Subcutaneous abdominal adipose tissue (tissue), 5 donors: ENCODE results near the gene TAGLN.
A peak's percentile ranks its signal among the peaks of the same experiment; 100 is the strongest.

Experiments used
- H3K27ac ChIP-seq: one replicate; pipeline ENCODE4 v1.7.0; 2013; ENCODE audit warnings: low read depth, mild to moderate bottlenecking, inconsistent platforms, low read length, moderate library complexity
- H3K27me3 ChIP-seq, 5 donors: one replicate each; pipeline ENCODE4 v1.7.0; 2013; ENCODE audit warnings: low read length in 5 of 5, inconsistent platforms in 1 of 5; ENCODE audit not compliant: control insufficient read depth in 5 of 5, insufficient read depth in 4 of 5
- H3K36me3 ChIP-seq, 5 donors: one replicate each; pipeline ENCODE4 v1.7.0; 2013; ENCODE audit warnings: low read length in 5 of 5; ENCODE audit not compliant: control insufficient read depth in 5 of 5, insufficient read depth in 5 of 5
- H3K4me1 ChIP-seq, 5 donors: one replicate each; pipeline ENCODE4 v1.7.0; 2013; ENCODE audit warnings: low read length in 5 of 5, mild to moderate bottlenecking in 3 of 5, moderate library complexity in 1 of 5; ENCODE audit not compliant: control insufficient read depth in 5 of 5, insufficient read depth in 5 of 5
- H3K4me3 ChIP-seq, 5 donors: one replicate each; pipeline ENCODE4 v1.7.0; 2013; ENCODE audit warnings: low read length in 5 of 5, low read depth in 1 of 5
- H3K9ac ChIP-seq, 5 donors: one replicate each; pipeline ENCODE4 v1.7.0; 2013; ENCODE audit warnings: low read length in 5 of 5, mild to moderate bottlenecking in 4 of 5, moderate library complexity in 3 of 5
- H3K9me3 ChIP-seq, 5 donors: one replicate each; pipeline ENCODE4 v1.7.0; 2013; ENCODE audit warnings: low read length in 5 of 5; ENCODE audit not compliant: control insufficient read depth in 5 of 5
- donor health status: healthy.
- donor health status: healthy.
- donor health status: healthy.
- donor health status: healthy.
- donor health status: healthy.

TAGLN gene

GRCh38 chr11:117229931-117230285 is 30.7 kb downstream of the TAGLN start:
- no peak overlapping the region for H3K4me3 ChIP-seq
- H3K36me3 ChIP-seq, result peaks cover 0 to 46% (median 38%) of the 10 kb centered on the region in 5 donors
- no peak overlapping the region for H3K9ac ChIP-seq
- peaks cover 5 to 32% (median 31%) of the 10 kb centered on the region in 5 donors for H3K4me1 ChIP-seq
- H3K9me3 ChIP-seq, result no peaks in the 10 kb centered on the region
- no peak overlapping the region for H3K27ac ChIP-seq
- no peaks in the 10 kb centered on the region for H3K27me3 ChIP-seq

GRCh38 chr11:117230286-117230961 is 31.3 kb downstream of the TAGLN start:
- peak overlapping the region in 3 of 5 donors; percentile 83 to 97 (median 90) for H3K4me3 ChIP-seq
- H3K9me3 ChIP-seq, result no peaks in the 10 kb centered on the region
- H3K4me1 ChIP-seq, result peaks cover 5 to 32% (median 31%) of the 10 kb centered on the region in 5 donors
- no peak overlapping the region for H3K27ac ChIP-seq
- H3K36me3 ChIP-seq, result peaks cover 0 to 43% (median 37%) of the 10 kb centered on the region in 5 donors
- H3K9ac ChIP-seq, result peak overlapping the region; percentile 81 to 97 (median 95)
- H3K27me3 ChIP-seq, result no peaks in the 10 kb centered on the region

- Histone ChIP-seq H3K4me3 (peak overlapping the region; percentile 83 to 97 (median 90)), H3K27ac (peak overlapping the region; percentile 74), H3K9me3 (no peaks in the 10 kb centered on the region), H3K27me3 (no peaks in the 10 kb centered on the region), H3K4me1 (peaks cover 5 to 32% (median 31%) of the 10 kb centered on the region in 5 donors), H3K9ac (peak overlapping the region; percentile 81 to 97 (median 95)), H3K36me3 (peaks cover 0 to 39% (median 34%) of the 10 kb centered on the region in 5 donors)
Observed at GRCh38 chr11:117230999-117231841, 32.0 kb downstream of the TAGLN start.

- Histone ChIP-seq H3K27ac (peak within 1 kb of the TSS; percentile 77), H3K4me1 (peaks cover 5 to 32% (median 31%) of the 10 kb centered on the region in 5 donors), H3K36me3 (peaks cover 0 to 36% (median 31%) of the 10 kb centered on the region in 5 donors), H3K9ac (peak within 1 kb of the TSS; percentile 81 to 97 (median 95)), H3K4me3 (peak within 1 kb of the TSS; percentile 83 to 97 (median 95)), H3K9me3 (no peaks in the 10 kb centered on the region), H3K27me3 (no peaks in the 10 kb centered on the region)
Observed at GRCh38 chr11:117231842-117232091, 32.6 kb downstream of the TAGLN start, which contains the start of gene PCSK7. Gene PCSK7 (minus strand): TSS chr11:117232073. CDS start chr11:117229844, 2,229 bp downstream.

- H3K4me3 ChIP-seq, result peak within 1 kb of the TSS; percentile 83 to 97 (median 95)
- H3K4me1 ChIP-seq, result peaks cover 5 to 32% (median 31%) of the 10 kb centered on the region in 5 donors
- no peaks in the 10 kb centered on the region for H3K27me3 ChIP-seq
- peak within 1 kb of the TSS; percentile 77 for H3K27ac ChIP-seq
- no peaks in the 10 kb centered on the region for H3K9me3 ChIP-seq
- peak within 1 kb of the TSS; percentile 81 to 97 (median 95) for H3K9ac ChIP-seq
- peaks cover 0 to 30% (median 28%) of the 10 kb centered on the region in 5 donors for H3K36me3 ChIP-seq
Observed at GRCh38 chr11:117232092-117232878, 33.1 kb downstream of the TAGLN start, which contains the start of gene RNF214. Gene RNF214 (plus strand): TSS chr11:117232671. CDS start chr11:117234273, 1,602 bp downstream.

GRCh38 chr11:117232911-117233409 is 33.8 kb downstream of the TAGLN start:
- peaks cover 0 to 24% (median 22%) of the 10 kb centered on the region in 5 donors for H3K36me3 ChIP-seq
- H3K27ac ChIP-seq, result peak overlapping the region; percentile 46
- H3K27me3 ChIP-seq, result no peaks in the 10 kb centered on the region
- no peaks in the 10 kb centered on the region for H3K9me3 ChIP-seq
- peaks cover 5 to 32% (median 31%) of the 10 kb centered on the region in 5 donors for H3K4me1 ChIP-seq
- peak overlapping the region; percentile 72 to 97 (median 80) for H3K4me3 ChIP-seq
- H3K9ac ChIP-seq, result peak overlapping the region in 4 of 5 donors; percentile 68 to 87 (median 80)

- peaks cover 0 to 13% (median 11%) of the 10 kb centered on the region in 5 donors for H3K4me1 ChIP-seq
- no peak overlapping the region for H3K4me3 ChIP-seq
- no peak overlapping the region for H3K27ac ChIP-seq
- H3K27me3 ChIP-seq, result no peaks in the 10 kb centered on the region
- no peak overlapping the region for H3K9ac ChIP-seq
- H3K9me3 ChIP-seq, result no peaks in the 10 kb centered on the region
- peaks cover 8 to 38% (median 26%) of the 10 kb centered on the region in 5 donors for H3K36me3 ChIP-seq
Observed at GRCh38 chr11:117238221-117238620, 39.1 kb downstream of the TAGLN start.

- Histone ChIP-seq H3K9me3 (no peaks in the 10 kb centered on the region), H3K36me3 (peaks cover 9 to 45% (median 35%) of the 10 kb centered on the region in 5 donors), H3K4me3 (no peak overlapping the region), H3K4me1 (peaks cover 0 to 2% (median under 1%) of the 10 kb centered on the region in 5 donors), H3K9ac (no peak overlapping the region), H3K27ac (no peak overlapping the region), H3K27me3 (no peaks in the 10 kb centered on the region)
Observed at GRCh38 chr11:117239295-117239694, 40.1 kb downstream of the TAGLN start.

GRCh38 chr11:117248341-117248740 is 49.2 kb downstream of the TAGLN start:
- Histone ChIP-seq H3K9ac (no peak overlapping the region), H3K36me3 (peaks cover 29 to 68% (median 54%) of the 10 kb centered on the region in 5 donors), H3K4me1 (no peaks in the 10 kb centered on the region), H3K9me3 (no peaks in the 10 kb centered on the region), H3K27me3 (no peaks in the 10 kb centered on the region), H3K27ac (no peak overlapping the region), H3K4me3 (no peak overlapping the region)
